ENCODE measurements around the gene KRTAP24-1.

GRCh38 chr21:30240661-30241060 is 42.1 kb downstream of the KRTAP24-1 start:
- TF ChIP-seq EZH2 (IDR thresholded peaks at IDR 0.05) (no peak), CTCF (IDR thresholded peaks at IDR 0.05) (no peak)

Data from neural progenitor cell (in vitro differentiated cells).